ENCODE measurements around the gene AP2A1. TPM values are rescaled to one million over a fixed set of nuclear protein-coding genes. Genes with fewer than 3 reads are reported as not detected.

Gene AP2A1
- total and polyA plus RNA-seq, 2 donors (not counting 3 experiments of a cell fraction or from before 2014, with no cell fraction given) = 108 to 113 TPM

DNA sequence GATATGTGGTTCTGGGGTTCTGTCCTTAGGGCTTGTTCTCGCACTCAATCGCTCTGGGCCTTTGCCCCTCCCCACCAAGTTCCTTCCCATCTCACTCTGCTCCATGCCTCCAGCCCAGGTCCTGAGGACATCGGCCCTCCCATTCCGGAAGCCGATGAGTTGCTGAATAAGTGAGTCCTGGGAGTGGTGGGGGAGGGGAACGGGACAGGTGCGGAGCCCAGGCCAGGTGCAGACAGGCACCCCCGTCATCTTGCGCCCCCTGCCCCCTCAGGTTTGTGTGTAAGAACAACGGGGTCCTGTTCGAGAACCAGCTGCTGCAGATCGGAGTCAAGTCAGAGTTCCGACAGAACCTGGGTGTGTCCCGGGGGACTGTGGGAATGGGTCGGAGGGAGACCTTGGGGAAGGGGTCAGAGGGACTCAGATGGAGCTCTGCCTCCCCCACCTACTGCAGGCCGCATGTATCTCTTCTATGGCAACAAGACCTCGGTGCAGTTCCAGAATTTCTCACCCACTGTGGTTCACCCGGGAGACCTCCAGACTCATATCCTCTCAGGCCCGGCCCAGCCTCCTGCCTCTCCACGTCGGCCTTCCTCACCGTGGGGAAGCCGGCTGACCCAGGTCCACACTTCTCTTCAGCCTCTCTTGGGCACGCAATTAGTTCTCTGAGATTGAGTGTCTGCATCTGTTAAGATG is 36.2 kb downstream of the AP2A1 start:
- Histone ChIP-seq H3K4me3 (replicated peaks in 1 of 3; ENCODE audit: insufficient read depth in 1 of 3, low read depth in 1 of 3, low read length in 3 of 3) (no peak overlapping the region), H3K9ac (replicated peaks; ENCODE audit: extremely low read depth, insufficient read depth, low read length) (no peak overlapping the region), H2AFZ (ENCODE audit: low read depth, low read length) (no peak overlapping the region), H3K36me3 (ENCODE audit: control insufficient read depth in 2 of 2, extremely low read depth in 1 of 2, insufficient read depth in 2 of 2, low read length in 2 of 2) (peaks cover 7 to 30% of the 10 kb centered on the region in 2 experiments), H3K9me1 (replicated peaks; ENCODE audit: control insufficient read depth, extremely low read depth, insufficient read depth, low read length) (no peaks in the 10 kb centered on the region), H3K79me2 (ENCODE audit: control insufficient read depth, insufficient read depth, low read length) (no peaks in the 10 kb centered on the region), H3K27me3 (ENCODE audit: control insufficient read depth in 2 of 2, insufficient read depth in 2 of 2, low read length in 2 of 2) (no peaks in the 10 kb centered on the region), H3K4me2 (ENCODE audit: insufficient read depth, low read length) (no peak overlapping the region), H3K4me1 (ENCODE audit: control insufficient read depth, extremely low read depth, insufficient read depth, low read length) (no peaks in the 10 kb centered on the region), H4K20me1 (replicated peaks; ENCODE audit: control insufficient read depth, extremely low read depth, insufficient read depth, low read length) (no peaks in the 10 kb centered on the region), H3K9me3 (replicated peaks; ENCODE audit: control insufficient read depth, insufficient read depth, low read length) (no peaks in the 10 kb centered on the region), H3K27ac (ENCODE audit: insufficient read depth, low read depth, low read length) (no peak overlapping the region)
- intact Hi-C loops (cut with micrococcal nuclease) (no loop called here), dilution Hi-C loops (cut with MboI; ENCODE audit: extremely low pct_ligation_motif_present, low sequenced_read_pairs) (no loop called here)
- no peak for FAIRE-seq
- CTCF ChIA-PET = no interaction called here
- no peak for TF ChIP-seq JUN (IDR thresholded peaks at IDR 0.05; ENCODE audit: borderline replicate concordance, insufficient read depth, insufficient read length, low read depth)
- no peak for TF ChIP-seq FOS (IDR thresholded peaks at IDR 0.05; ENCODE audit: borderline replicate concordance, insufficient read depth, low read length)
- TF ChIP-seq POLR2A (IDR thresholded peaks at IDR 0.05; ENCODE audit: low read depth, low read length) = no peak
- TF ChIP-seq EZH2 (IDR thresholded peaks at IDR 0.05; ENCODE audit: borderline replicate concordance, low read depth, low read length, severe bottlenecking) = no peak
- no peak for TF ChIP-seq POLR2AphosphoS5 (IDR thresholded peaks at IDR 0.05; ENCODE audit: insufficient read depth, low read depth, low read length)
- no peak for TF ChIP-seq GATA2 (IDR thresholded peaks at IDR 0.05; ENCODE audit: insufficient read depth, insufficient read length, low read depth, low read length)
- TF ChIP-seq, protein P1, sequence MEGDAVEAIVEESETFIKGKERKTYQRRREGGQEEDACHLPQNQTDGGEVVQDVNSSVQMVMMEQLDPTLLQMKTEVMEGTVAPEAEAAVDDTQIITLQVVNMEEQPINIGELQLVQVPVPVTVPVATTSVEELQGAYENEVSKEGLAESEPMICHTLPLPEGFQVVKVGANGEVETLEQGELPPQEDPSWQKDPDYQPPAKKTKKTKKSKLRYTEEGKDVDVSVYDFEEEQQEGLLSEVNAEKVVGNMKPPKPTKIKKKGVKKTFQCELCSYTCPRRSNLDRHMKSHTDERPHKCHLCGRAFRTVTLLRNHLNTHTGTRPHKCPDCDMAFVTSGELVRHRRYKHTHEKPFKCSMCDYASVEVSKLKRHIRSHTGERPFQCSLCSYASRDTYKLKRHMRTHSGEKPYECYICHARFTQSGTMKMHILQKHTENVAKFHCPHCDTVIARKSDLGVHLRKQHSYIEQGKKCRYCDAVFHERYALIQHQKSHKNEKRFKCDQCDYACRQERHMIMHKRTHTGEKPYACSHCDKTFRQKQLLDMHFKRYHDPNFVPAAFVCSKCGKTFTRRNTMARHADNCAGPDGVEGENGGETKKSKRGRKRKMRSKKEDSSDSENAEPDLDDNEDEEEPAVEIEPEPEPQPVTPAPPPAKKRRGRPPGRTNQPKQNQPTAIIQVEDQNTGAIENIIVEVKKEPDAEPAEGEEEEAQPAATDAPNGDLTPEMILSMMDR (IDR thresholded peaks at IDR 0.05; ENCODE audit: extremely low read depth in 1 of 2, insufficient read depth in 1 of 2, low read depth in 1 of 2, low read length in 2 of 2) = no peak
- TF ChIP-seq, protein P2, sequence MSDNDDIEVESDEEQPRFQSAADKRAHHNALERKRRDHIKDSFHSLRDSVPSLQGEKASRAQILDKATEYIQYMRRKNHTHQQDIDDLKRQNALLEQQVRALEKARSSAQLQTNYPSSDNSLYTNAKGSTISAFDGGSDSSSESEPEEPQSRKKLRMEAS (IDR thresholded peaks at IDR 0.05; ENCODE audit: insufficient read depth, insufficient read length) = no peak
- TF ChIP-seq MYC (IDR thresholded peaks at IDR 0.05; ENCODE audit: low read depth, low read length) = no peak
- no TSS peak for BruUV-seq (replicated peaks)
- POLR2A ChIA-PET = no interaction called here
- no peak for DNase-seq (ENCODE audit: low read depth, low spot score)
